Esophagus mucosa (tissue), 1 donor: ENCODE results near the gene CAMSAP2. TPM values are rescaled to one million over a fixed set of nuclear protein-coding genes. Genes with fewer than 3 reads are reported as not detected.
A peak's percentile ranks its signal among the peaks of the same experiment; 100 is the strongest.
"Not testable (repeated sequence)": the region's sequence is repeated elsewhere in the genome, so short reads cannot be mapped to it uniquely, and the experiment has no call there.

Experiments
- ATAC-seq: fragments of 200-7000 bp; cut with Tn5 transposase; one replicate; pipeline ENCODE4 v1.9.1; 2020
- total RNA-seq: library from RNA; stranded (reverse); gene quantifications from one replicate; pipeline ENCODE4 v1.2.4, GENCODE V29; 2023
- donor health status: DM: yes; HTN: yes; CAD: no.

CAMSAP2 gene
- total RNA-seq, 1 donor from 2014 or later: 14.7 TPM

GRCh38 chr1:200786788-200787187 is 48.1 kb downstream of the CAMSAP2 start:
- no peak for ATAC-seq

- no peak for ATAC-seq
Observed at GRCh38 chr1:200787896-200788387, 49.2 kb downstream of the CAMSAP2 start.

- not testable (repeated sequence) for ATAC-seq
Observed at GRCh38 chr1:200791012-200791411, 52.3 kb downstream of the CAMSAP2 start.

- no peak for ATAC-seq
Observed at GRCh38 chr1:200793677-200794076, 55.0 kb downstream of the CAMSAP2 start.

GRCh38 chr1:200794506-200795065 is 55.9 kb downstream of the CAMSAP2 start:
- ATAC-seq: no peak

GRCh38 chr1:200795156-200795555 is 56.5 kb downstream of the CAMSAP2 start:
- no peak for ATAC-seq

- ATAC-seq: no peak
Observed at GRCh38 chr1:200802042-200802441, 63.3 kb downstream of the CAMSAP2 start.

GRCh38 chr1:200802865-200803512 is 64.3 kb downstream of the CAMSAP2 start:
- peak; percentile 87 for ATAC-seq

GRCh38 chr1:200805719-200806118 is 67.0 kb downstream of the CAMSAP2 start:
- ATAC-seq: no peak

- no peak for ATAC-seq
Observed at GRCh38 chr1:200808846-200809245, 70.2 kb downstream of the CAMSAP2 start.

GRCh38 chr1:200811704-200812103 is 73.0 kb downstream of the CAMSAP2 start:
- ATAC-seq: no peak

GRCh38 chr1:200816624-200817224 is 78.0 kb downstream of the CAMSAP2 start:
- not testable (repeated sequence) for ATAC-seq

GRCh38 chr1:200818248-200818647 is 79.6 kb downstream of the CAMSAP2 start:
- no peak for ATAC-seq

GRCh38 chr1:200819726-200820125 is 81.0 kb downstream of the CAMSAP2 start:
- no peak for ATAC-seq

- no peak for ATAC-seq
Observed at GRCh38 chr1:200831091-200831490, 92.4 kb downstream of the CAMSAP2 start.

- no peak for ATAC-seq
Observed at GRCh38 chr1:200834383-200834782, 95.7 kb downstream of the CAMSAP2 start.

GRCh38 chr1:200836213-200836612 is 97.5 kb downstream of the CAMSAP2 start:
- ATAC-seq: no peak

- no peak for ATAC-seq
Observed at GRCh38 chr1:200837931-200838571, 99.4 kb downstream of the CAMSAP2 start.

- ATAC-seq: no peak
Observed at GRCh38 chr1:200838676-200839445, 100.2 kb downstream of the CAMSAP2 start.

GRCh38 chr1:200845360-200845759 is 106.7 kb downstream of the CAMSAP2 start:
- ATAC-seq: no peak

- no peak for ATAC-seq
Observed at GRCh38 chr1:200846398-200846797, 107.7 kb downstream of the CAMSAP2 start.

- no peak for ATAC-seq
Observed at GRCh38 chr1:200849430-200849829, 110.7 kb downstream of the CAMSAP2 start.

GRCh38 chr1:200850554-200850953 is 111.9 kb downstream of the CAMSAP2 start:
- ATAC-seq: peak; percentile 86
